ENCODE measurements around the gene SNRNP200.

Gene SNRNP200

GRCh38 chr2:96274355-96275056 is 30.8 kb downstream of the SNRNP200 start:
- peak overlapping the region; percentile 26; the same call in 1 of the 2 replicates for H3K27ac ChIP-seq
- no peak for TF ChIP-seq ZFX (IDR thresholded peaks at IDR 0.05; ENCODE audit: borderline replicate concordance)
- TF ChIP-seq CTCF (IDR thresholded peaks at IDR 0.05) = no peak

- TF ChIP-seq CTCF (IDR thresholded peaks at IDR 0.05) (no peak), ZFX (IDR thresholded peaks at IDR 0.05; ENCODE audit: borderline replicate concordance) (no peak)
- peak overlapping the region; percentile 26; the same call in 1 of the 2 replicates for H3K27ac ChIP-seq
Observed at GRCh38 chr2:96273763-96274162, 31.6 kb downstream of the SNRNP200 start.

- H3K27ac ChIP-seq = 0 out of 2 replicates have a peak overlapping the region, but pooled peaks have one; percentile 25
- TF ChIP-seq CTCF (IDR thresholded peaks at IDR 0.05) = no peak
- TF ChIP-seq ZFX (IDR thresholded peaks at IDR 0.05; ENCODE audit: borderline replicate concordance) = no peak
Observed at GRCh38 chr2:96271995-96272394, 33.4 kb downstream of the SNRNP200 start.

- H3K27ac ChIP-seq = peak overlapping the region; percentile 84
- TF ChIP-seq ZFX (IDR thresholded peaks at IDR 0.05; ENCODE audit: borderline replicate concordance) = no peak
- peak; percentile 47 for TF ChIP-seq CTCF (IDR thresholded peaks at IDR 0.05)
Observed at GRCh38 chr2:96267159-96267971, 38.0 kb downstream of the SNRNP200 start.

GRCh38 chr2:96265840-96266679 is 39.3 kb downstream of the SNRNP200 start, which contains the start of the genes CIAO1 and TMEM127:
Gene CIAO1, plus strand, starts transcription at chr2:96266225. Its CDS starts 126 bp downstream, at chr2:96266351.
Gene TMEM127, minus strand, starts transcription at chr2:96265997. Its CDS starts 616 bp downstream, at chr2:96265381.
- H3K27ac ChIP-seq = peak within 1 kb of the TSS; percentile 84
- no peak for TF ChIP-seq ZFX (IDR thresholded peaks at IDR 0.05; ENCODE audit: borderline replicate concordance)
- TF ChIP-seq CTCF (IDR thresholded peaks at IDR 0.05) = peak; percentile 11; the same call in 1 of the 2 replicates

- TF ChIP-seq CTCF (IDR thresholded peaks at IDR 0.05) (no peak; the same call in 1 of the 2 replicates), ZFX (IDR thresholded peaks at IDR 0.05; ENCODE audit: borderline replicate concordance) (no peak)
- peak overlapping the region; percentile 84 for H3K27ac ChIP-seq
Observed at GRCh38 chr2:96265349-96265839, 40.0 kb downstream of the SNRNP200 start.

Measured in 22Rv1 (cell line).